ENCODE data around the gene CDH23.

Gene CDH23

DNA sequence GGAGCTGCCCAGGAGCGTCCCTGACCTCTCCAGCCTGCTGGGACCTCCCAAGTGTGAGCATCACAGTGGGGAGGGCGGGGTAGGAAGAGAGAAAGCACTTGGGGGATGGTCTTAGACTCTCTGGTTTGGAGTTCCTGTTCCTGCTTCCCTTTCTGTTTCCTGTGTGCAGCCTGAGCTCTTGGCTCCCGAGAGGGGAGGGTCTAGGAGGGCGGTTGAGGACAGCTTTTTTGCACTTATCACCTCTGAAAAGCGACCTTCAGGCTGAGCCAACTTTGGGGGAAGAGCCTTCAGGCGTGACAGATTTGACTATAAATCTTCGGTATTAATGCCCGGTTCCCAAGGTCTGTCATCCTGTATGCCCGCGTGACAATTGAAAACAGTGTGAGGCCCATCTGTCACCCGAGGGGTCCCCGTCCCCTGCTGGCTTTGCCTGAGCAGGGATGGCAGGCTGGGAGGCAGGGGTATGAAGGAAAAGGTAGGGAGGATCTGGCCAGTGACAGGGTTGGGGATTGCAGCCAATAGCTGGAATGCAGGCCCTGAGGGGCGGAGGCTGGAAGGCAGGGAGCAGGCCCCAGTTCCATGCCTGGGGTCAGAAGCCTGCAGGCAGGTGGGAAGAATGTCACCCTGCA lies 78.6 kb downstream of the CDH23 start:
- TF ChIP-seq ZNF8 (CRISPR knock-in tag; IDR thresholded peaks at IDR 0.05) (no peak), GLIS3 (CRISPR knock-in tag; IDR thresholded peaks at IDR 0.05) (no peak), OSR1 (CRISPR knock-in tag; IDR thresholded peaks at IDR 0.05) (no peak), ZNF565 (CRISPR knock-in tag; conservative IDR thresholded peaks at IDR 0.05; ENCODE audit: low read depth) (no peak), TSHZ2 (CRISPR knock-in tag; IDR thresholded peaks at IDR 0.05) (no peak), ZFP3 (CRISPR knock-in tag; IDR thresholded peaks at IDR 0.05) (no peak), ISL1 (CRISPR knock-in tag; IDR thresholded peaks at IDR 0.05) (no peak), ZFP30 (CRISPR knock-in tag; IDR thresholded peaks at IDR 0.05) (no peak), CSRNP3 (CRISPR knock-in tag; IDR thresholded peaks at IDR 0.05) (no peak), PATZ1 (CRISPR knock-in tag; IDR thresholded peaks at IDR 0.05; ENCODE audit: borderline replicate concordance) (no peak), CSDC2 (CRISPR knock-in tag; IDR thresholded peaks at IDR 0.05) (no peak), PPARA (CRISPR knock-in tag; IDR thresholded peaks at IDR 0.05; ENCODE audit: borderline replicate concordance) (no peak), ZNF70 (CRISPR knock-in tag; IDR thresholded peaks at IDR 0.05) (no peak), ZC3H10 (CRISPR knock-in tag; IDR thresholded peaks at IDR 0.05) (no peak), ESRRG (CRISPR knock-in tag; IDR thresholded peaks at IDR 0.05) (no peak), TOX (CRISPR knock-in tag; IDR thresholded peaks at IDR 0.05; ENCODE audit: borderline replicate concordance) (no peak), SNAI2 (CRISPR knock-in tag; IDR thresholded peaks at IDR 0.05) (no peak), ARNTL (CRISPR knock-in tag; IDR thresholded peaks at IDR 0.05; ENCODE audit: borderline replicate concordance, low read depth) (no peak)
- TF ChIP-seq, protein P1, sequence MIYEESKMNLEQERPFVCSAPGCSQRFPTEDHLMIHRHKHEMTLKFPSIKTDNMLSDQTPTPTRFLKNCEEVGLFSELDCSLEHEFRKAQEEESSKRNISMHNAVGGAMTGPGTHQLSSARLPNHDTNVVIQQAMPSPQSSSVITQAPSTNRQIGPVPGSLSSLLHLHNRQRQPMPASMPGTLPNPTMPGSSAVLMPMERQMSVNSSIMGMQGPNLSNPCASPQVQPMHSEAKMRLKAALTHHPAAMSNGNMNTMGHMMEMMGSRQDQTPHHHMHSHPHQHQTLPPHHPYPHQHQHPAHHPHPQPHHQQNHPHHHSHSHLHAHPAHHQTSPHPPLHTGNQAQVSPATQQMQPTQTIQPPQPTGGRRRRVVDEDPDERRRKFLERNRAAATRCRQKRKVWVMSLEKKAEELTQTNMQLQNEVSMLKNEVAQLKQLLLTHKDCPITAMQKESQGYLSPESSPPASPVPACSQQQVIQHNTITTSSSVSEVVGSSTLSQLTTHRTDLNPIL (CRISPR knock-in tag; IDR thresholded peaks at IDR 0.05; ENCODE audit: low read depth), result no peak
- no peak for ATAC-seq

GRCh38 chr10:71476228-71477011 lies 79.7 kb downstream of the CDH23 start:
- ATAC-seq, result no peak
- TF ChIP-seq POU6F1 (CRISPR knock-in tag; IDR thresholded peaks at IDR 0.05; ENCODE audit: borderline replicate concordance, low read depth) (no peak), TSHZ2 (CRISPR knock-in tag; IDR thresholded peaks at IDR 0.05) (no peak), RARB (CRISPR knock-in tag; IDR thresholded peaks at IDR 0.05) (no peak), GLIS3 (CRISPR knock-in tag; IDR thresholded peaks at IDR 0.05) (no peak), ESRRG (CRISPR knock-in tag; IDR thresholded peaks at IDR 0.05) (no peak), CSRNP3 (CRISPR knock-in tag; IDR thresholded peaks at IDR 0.05) (no peak), ZNF8 (CRISPR knock-in tag; IDR thresholded peaks at IDR 0.05) (no peak), CSDC2 (CRISPR knock-in tag; IDR thresholded peaks at IDR 0.05) (no peak), TOX (CRISPR knock-in tag; IDR thresholded peaks at IDR 0.05; ENCODE audit: borderline replicate concordance) (no peak), OSR1 (CRISPR knock-in tag; IDR thresholded peaks at IDR 0.05) (no peak), ZFP3 (CRISPR knock-in tag; IDR thresholded peaks at IDR 0.05) (no peak), PPARA (CRISPR knock-in tag; IDR thresholded peaks at IDR 0.05; ENCODE audit: borderline replicate concordance) (no peak), TCF4 (CRISPR knock-in tag; IDR thresholded peaks at IDR 0.05; ENCODE audit: borderline replicate concordance) (no peak), ZNF70 (CRISPR knock-in tag; IDR thresholded peaks at IDR 0.05) (no peak)
- TF ChIP-seq, protein P1 (CRISPR knock-in tag; IDR thresholded peaks at IDR 0.05; ENCODE audit: low read depth), result no peak
